ENCODE data around the gene ELAVL3. TPM values are rescaled to one million over a fixed set of nuclear protein-coding genes. Genes with fewer than 3 reads are reported as not detected.

The ELAVL3 gene
- total RNA-seq, 2 experiments from 2014 or later, result 0.66 TPM; not detected in 1

GRCh38 chr19:11446271-11446651 lies 34.6 kb downstream of the ELAVL3 start:
- Mint-ChIP-seq H3K4me1 (ENCODE audit: low read depth) (no peaks in the 10 kb centered on the region), H3K27me3 (no peaks in the 10 kb centered on the region), H3K36me3 (ENCODE audit: low read depth) (peaks cover 59% of the 10 kb centered on the region), H3K4me3 (no peak overlapping the region), H3K27ac (no peak overlapping the region), H3K9me3 (no peaks in the 10 kb centered on the region)
- Histone ChIP-seq H3K9me3 (ENCODE audit: control insufficient read depth in 1 of 2, insufficient read depth in 1 of 2, low read length in 2 of 2) (no peaks in the 10 kb centered on the region), H3K4me3 (ENCODE audit: low read length) (no peak overlapping the region), H3K27me3 (ENCODE audit: control insufficient read depth in 1 of 2, insufficient read depth in 2 of 2, low read length in 2 of 2) (no peaks in the 10 kb centered on the region), H3K27ac (ENCODE audit: low read depth in 1 of 2, low read length in 2 of 2) (no peak overlapping the region), H3K4me1 (ENCODE audit: insufficient read depth, low read length) (no peaks in the 10 kb centered on the region), H3K36me3 (ENCODE audit: insufficient read depth, low read length) (peaks cover 75% of the 10 kb centered on the region)
- no peak for TF ChIP-seq CTCF (IDR thresholded peaks at IDR 0.05)
- ATAC-seq (ENCODE audit: poor library complexity) (no peak), DNase-seq (no peak)
- intact Hi-C loops (cut with DNase I, micrococcal nuclease), result loop anchor here in 1 of 2 experiments (1.0 kb wide), 1 partner anchor 152 kb away; no protein-coding TSS in a partner anchor
- ChIA-PET CTCF (interaction anchor here (0.7 to 1.3 kb wide), 2 partner anchors 65 to 152 kb away, joined by 3 read pairs; no protein-coding TSS in a partner anchor), POLR2A (interaction anchor here (1.3 kb wide), 1 partner anchor 65 kb away, joined by 4 read pairs; no protein-coding TSS in a partner anchor)

GRCh38 chr19:11445141-11445540 lies 35.7 kb downstream of the ELAVL3 start:
- Histone ChIP-seq H3K9me3 (ENCODE audit: control insufficient read depth in 1 of 2, insufficient read depth in 1 of 2, low read length in 2 of 2) (no peaks in the 10 kb centered on the region), H3K4me3 (ENCODE audit: low read length) (no peak overlapping the region), H3K4me1 (ENCODE audit: insufficient read depth, low read length) (no peaks in the 10 kb centered on the region), H3K27me3 (ENCODE audit: control insufficient read depth in 1 of 2, insufficient read depth in 2 of 2, low read length in 2 of 2) (no peaks in the 10 kb centered on the region), H3K36me3 (ENCODE audit: insufficient read depth, low read length) (peaks cover 82% of the 10 kb centered on the region), H3K27ac (ENCODE audit: low read depth in 1 of 2, low read length in 2 of 2) (no peak overlapping the region)
- Mint-ChIP-seq H3K27me3 (no peaks in the 10 kb centered on the region), H3K9me3 (no peaks in the 10 kb centered on the region), H3K27ac (no peak overlapping the region), H3K4me3 (no peak overlapping the region), H3K4me1 (ENCODE audit: low read depth) (no peaks in the 10 kb centered on the region), H3K36me3 (ENCODE audit: low read depth) (peaks cover 64% of the 10 kb centered on the region)
- POLR2A ChIA-PET, result no interaction called here
- no peak for DNase-seq
- CTCF ChIA-PET, result interaction anchor here (0.9 to 1.3 kb wide), 2 partner anchors 10 to 64 kb away, joined by 3 to 4 read pairs; partner anchors contain the start of genes ODAD3 and PRKCSH
- ATAC-seq (ENCODE audit: poor library complexity), result no peak
- no peak for TF ChIP-seq CTCF (IDR thresholded peaks at IDR 0.05)
- intact Hi-C loops (cut with DNase I, micrococcal nuclease), result no loop called here

DNA sequence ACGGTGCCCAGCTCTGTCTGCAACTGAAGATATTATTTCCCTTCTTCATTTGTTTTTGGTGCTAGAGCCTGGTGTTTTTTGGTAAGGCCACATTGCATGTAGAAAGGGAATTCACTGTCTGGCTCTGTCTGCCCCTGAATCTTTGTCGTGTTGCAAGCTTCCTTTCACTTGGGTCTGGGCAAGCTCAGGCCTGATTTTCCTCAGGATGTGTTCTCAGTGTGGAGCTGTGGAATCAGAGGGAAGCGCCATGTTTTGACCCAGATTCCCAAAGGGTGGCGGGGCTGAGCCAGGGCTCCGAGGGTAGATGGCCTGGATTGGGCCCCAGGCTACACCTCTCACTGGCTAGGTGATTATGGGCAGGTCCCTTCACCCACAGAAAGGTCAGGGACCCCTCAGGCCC lies 36.8 kb downstream of the ELAVL3 start:
- ChIA-PET CTCF (interaction anchor here (1.6 kb wide), 1 partner anchor 63 kb away, joined by 4 read pairs; no protein-coding TSS in a partner anchor), POLR2A (no interaction called here)
- peaks cover 78% of the 10 kb centered on the region for H3K36me3 ChIP-seq (ENCODE audit: insufficient read depth, low read length)

More for the DNA sequence above, 36.8 kb downstream of the ELAVL3 start:
- Histone ChIP-seq H3K4me1 (ENCODE audit: insufficient read depth, low read length) (no peaks in the 10 kb centered on the region), H3K9me3 (ENCODE audit: control insufficient read depth in 1 of 2, insufficient read depth in 1 of 2, low read length in 2 of 2) (no peaks in the 10 kb centered on the region), H3K27me3 (ENCODE audit: control insufficient read depth in 1 of 2, insufficient read depth in 2 of 2, low read length in 2 of 2) (no peaks in the 10 kb centered on the region), H3K4me3 (ENCODE audit: low read length) (no peak overlapping the region), H3K27ac (ENCODE audit: low read depth in 1 of 2, low read length in 2 of 2) (no peak overlapping the region)
- Mint-ChIP-seq H3K9me3 (no peaks in the 10 kb centered on the region), H3K27me3 (no peaks in the 10 kb centered on the region), H3K27ac (no peak overlapping the region), H3K36me3 (ENCODE audit: low read depth) (peaks cover 58% of the 10 kb centered on the region), H3K4me1 (ENCODE audit: low read depth) (no peaks in the 10 kb centered on the region), H3K4me3 (no peak overlapping the region)
- no peak for TF ChIP-seq CTCF (IDR thresholded peaks at IDR 0.05)
- DNase-seq (no peak), ATAC-seq (ENCODE audit: poor library complexity) (no peak)
- intact Hi-C loops (cut with DNase I, micrococcal nuclease), result no loop called here
